ENCODE data around the gene CRADD.

GRCh38 chr12:93661021-93661420 is 16.2 kb upstream of the CRADD start:
- TF ChIP-seq POLR2A (IDR thresholded peaks at IDR 0.05; ENCODE audit: low read depth, low read length) (no peak), POLR2AphosphoS5 (IDR thresholded peaks at IDR 0.05; ENCODE audit: low read depth, low read length) (no peak)

Measured in GM12892 (cell line).